HepG2 (cell line): ENCODE measurements around the gene NACC2. TPM values are rescaled to one million over a fixed set of nuclear protein-coding genes. Genes with fewer than 3 reads are reported as not detected.
A peak's percentile ranks its signal among the peaks of the same experiment; 100 is the strongest.

Source experiments
- ATAC-seq: fragments of 200-7000 bp; cut with Tn5 transposase; 3 replicates; pipeline ENCODE4 v1.9.1; 2020; ENCODE audit warnings: mild to moderate bottlenecking, moderate library complexity
- BruUV-seq: library from RNA; stranded (reverse); fragments of 400-500 nt; replicated peaks from 2 replicates; lab custom pipeline; 2021; lab: Mats Ljungman, UMichigan
- CTCF ChIA-PET: fragments of 300-600 bp; formaldehyde crosslinking; extraction: SDS; loops from one replicate; lab custom pipeline; 2021; ENCODE audit warnings: low total read pairs, inconsistent platforms, low intra/inter-chr PET ratio; lab: Yijun Ruan, JAX
- POLR2A ChIA-PET: fragments of 350-600 bp; sonication (Branson Sonifier 250); formaldehyde crosslinking; loops from one replicate; lab custom pipeline; 2020; ENCODE audit warnings: antibody characterized with exemption, inconsistent platforms; lab: Yijun Ruan, JAX
- DNase-seq: peaks from one replicate; pipeline ENCODE4 v3.0.0-alpha.2; 2015; ENCODE audit warnings: low spot score
- FAIRE-seq: peaks from 3 replicates; lab custom pipeline; 2011; peaks lifted over from hg19 to GRCh38; lab: Jason Lieb, UNC
- H2AFZ ChIP-seq: one replicate; pipeline ENCODE4 v1.6.1; 2011; ENCODE audit warnings: low read length, inconsistent platforms
- H3K27ac ChIP-seq: fragments of 300-600 bp; 3 replicates; pipeline ENCODE4 v1.8.0; 2011; ENCODE audit warnings: mixed run types, mild to moderate bottlenecking, mixed read lengths, low read length, inconsistent platforms; ENCODE audit not compliant: insufficient read depth; ENCODE audit errors: extremely low read length
- H3K27me3 ChIP-seq, 2 experiments: fragments of 200-600 bp in 1 of 2; 2 replicates in 1 of 2; 3 replicates in 1 of 2; pipeline versions ENCODE4 v1.6.0 to v1.8.0; 2011; ENCODE audit warnings: low read length in 2 of 2, mild to moderate bottlenecking in 2 of 2, moderate library complexity in 2 of 2, inconsistent platforms in 1 of 2; ENCODE audit not compliant: insufficient read depth in 2 of 2, control insufficient read depth in 1 of 2
- H3K36me3 ChIP-seq, 2 experiments: fragments of 200-600 bp in 1 of 2; replicated peaks in 1 of 2; 2 replicates in 1 of 2; 3 replicates in 1 of 2; pipeline versions ENCODE4 v1.5.1 to v1.8.0; 2011; ENCODE audit warnings: low read length in 2 of 2, inconsistent platforms in 1 of 2; ENCODE audit not compliant: insufficient read depth in 2 of 2, control insufficient read depth in 1 of 2
- H3K4me1 ChIP-seq: 2 replicates; pipeline ENCODE4 v1.5.1; 2012; ENCODE audit warnings: low read length, inconsistent platforms; ENCODE audit not compliant: insufficient read depth
- H3K4me2 ChIP-seq: 2 replicates; pipeline ENCODE4 v1.6.0; 2011; ENCODE audit warnings: low read depth, low read length, inconsistent platforms
- H3K4me3 ChIP-seq, 3 experiments: fragments of 200-600 bp in 1 of 3; sonication (generic), shearing (Covaris generic) in 1 of 3; replicated peaks in 1 of 3; 2 replicates each; pipeline ENCODE4 v1.5.1; 2011 to 2016; ENCODE audit warnings: low read length in 3 of 3, inconsistent platforms in 2 of 3, low read depth in 2 of 3, mild to moderate bottlenecking in 2 of 3, control low read depth in 1 of 3, mixed read lengths in 1 of 3; ENCODE audit not compliant: insufficient read depth in 1 of 3
- H3K79me2 ChIP-seq: one replicate; pipeline ENCODE4 v1.6.1; 2011; ENCODE audit warnings: low read length, inconsistent platforms; ENCODE audit not compliant: insufficient read depth
- H3K9ac ChIP-seq: 2 replicates; pipeline ENCODE4 v1.6.0; 2011; ENCODE audit warnings: mild to moderate bottlenecking, low read depth, low read length, inconsistent platforms; ENCODE audit not compliant: insufficient read depth
- H3K9me3 ChIP-seq: 2 replicates; pipeline ENCODE4 v1.5.1; 2012; ENCODE audit warnings: mild to moderate bottlenecking, low read length
- H4K20me1 ChIP-seq: 2 replicates; pipeline ENCODE4 v1.6.0; 2011; ENCODE audit warnings: inconsistent platforms, mild to moderate bottlenecking, low read length, moderate library complexity; ENCODE audit not compliant: insufficient read depth
- AKNA ChIP-seq: sonication (generic); formaldehyde crosslinking; IDR thresholded peaks from 2 replicates; pipeline ENCODE4 v1.4.0; 2020; ENCODE audit warnings: missing genetic modification reagents, borderline replicate concordance
- SRSF1 ChIP-seq: fragments of 200-400 bp; formaldehyde crosslinking; optimal IDR thresholded peaks from 2 replicates; pipeline ENCODE3; 2017; ENCODE audit warnings: mild to moderate bottlenecking, low read depth, low read length, moderate library complexity
- TEAD2 ChIP-seq: sonication (generic); formaldehyde crosslinking; IDR thresholded peaks from 2 replicates; pipeline ENCODE4 v1.9.0; 2021; ENCODE audit warnings: missing genetic modification reagents
- ZNF772 ChIP-seq: sonication (generic); formaldehyde crosslinking; IDR thresholded peaks from 2 replicates; pipeline ENCODE4 v1.5.0; 2020; ENCODE audit warnings: mild to moderate bottlenecking, missing genetic modification reagents
- ZNF784 ChIP-seq: sonication (generic); formaldehyde crosslinking; IDR thresholded peaks from 2 replicates; pipeline ENCODE4 v1.5.1; 2020; ENCODE audit warnings: missing genetic modification reagents, mild to moderate bottlenecking, borderline replicate concordance
- WGBS: methylation state at CpG from one replicate; pipeline ENCODE4 v1.1.6; 2017; ENCODE audit warnings: low lambda C conversion rate; 5-methylcytosine and 5-hydroxymethylcytosine counted together
- in situ Hi-C: cut with HindIII; loops from 2 replicates; pipeline ENCODE4 v1.10.0; 2017; ENCODE audit warnings: low pct_unique_long_range_greater_than_20kb; ENCODE audit not compliant: extremely low pct_ligation_motif_present
- intact Hi-C: fragments of 100-400 bp; cut with micrococcal nuclease; formaldehyde crosslinking; loops from one replicate; pipeline ENCODE4 v1.10.0; 2022; ENCODE audit not compliant: unreplicated experiment
- polyA plus RNA-seq, 8 experiments: library from polyadenylated mRNA; depleted of rRNA in 3 of 8; stranded (reverse) in 7 of 8; unstranded in 1 of 8; fragments of >200 nt; fragmentation: Illumina TruSeq in 4 of 8; extraction: Trizol in 4 of 8; gene quantifications; 2 replicates each; pipeline versions ENCODE4 v1.2.1 to v1.2.3, GENCODE V29; 2011 to 2016; ENCODE audit warnings: low read depth in 4 of 8, missing spikeins in 1 of 8, mixed read lengths in 1 of 8; ENCODE audit not compliant: insufficient read depth in 1 of 8
- total RNA-seq, 5 experiments: library from RNA; depleted of rRNA; stranded (reverse); fragments of >200 nt; fragmentation: Illumina TruSeq; extraction: Trizol; gene quantifications; 2 replicates each; pipeline ENCODE4 v1.2.3, GENCODE V29; 2016; ENCODE audit warnings: low read depth in 1 of 5

NACC2 gene
- total and polyA plus RNA-seq, 2 of the 13 experiments (the other 11 are each of a cell fraction or from before 2014, with no cell fraction given): 5.9 to 12.3 TPM

GRCh38 chr9:136056546-136057235 is 38.4 kb downstream of the NACC2 start (continued):
- TF ChIP-seq TEAD2 (CRISPR knock-in tag) (no peak), ZNF772 (CRISPR knock-in tag) (no peak), AKNA (CRISPR knock-in tag) (no peak)

GRCh38 chr9:136055715-136056545 is 39.2 kb downstream of the NACC2 start:
- Histone ChIP-seq H3K9ac (no peak overlapping the region), H2AFZ (no peak overlapping the region), H3K79me2 (peaks cover 26% of the 10 kb centered on the region), H3K4me2 (no peak overlapping the region), H3K4me3 (no peak overlapping the region), H3K27me3 (no peaks in the 10 kb centered on the region), H3K9me3 (no peaks in the 10 kb centered on the region), H3K27ac (no peak overlapping the region), H3K4me1 (peaks cover 33% of the 10 kb centered on the region), H4K20me1 (peaks cover 31% of the 10 kb centered on the region), H3K36me3 (no peaks in the 10 kb centered on the region; a peak in 1 of 5 replicates)
- DNase-seq (no peak), ATAC-seq (no peak), FAIRE-seq (no peak)
- CTCF ChIA-PET: no interaction called here
- BruUV-seq: no TSS peak
- POLR2A ChIA-PET: no interaction called here
- TF ChIP-seq ZNF784 (CRISPR knock-in tag) (no peak), SRSF1 (peak; percentile 28)
- 90% methylated on average over 12 of the region's 30 CpGs for WGBS
- in situ Hi-C loops (no loop called here), intact Hi-C loops (no loop called here)
